Posterior cingulate gyrus (tissue), 11 donors: ENCODE measurements around the gene ARMCX2.
A peak's percentile ranks its signal among the peaks of the same experiment; 100 is the strongest.
"Not testable (repeated sequence)": the region's sequence is repeated elsewhere in the genome, so short reads cannot be mapped to it uniquely, and the experiment has no call there.

Experiments used
- DNase-seq, 10 donors: peaks; one replicate each; pipeline versions ENCODE4 v3.0.0 to v3.0.0-alpha.2; 2020 to 2021; ENCODE audit warnings: mixed read lengths in 3 of 10
- intact Hi-C: fragments of 100-400 bp; cut with DNase I; formaldehyde crosslinking; loops from one replicate; pipeline ENCODE4 v1.15.1; 2023

Gene ARMCX2

DNA sequence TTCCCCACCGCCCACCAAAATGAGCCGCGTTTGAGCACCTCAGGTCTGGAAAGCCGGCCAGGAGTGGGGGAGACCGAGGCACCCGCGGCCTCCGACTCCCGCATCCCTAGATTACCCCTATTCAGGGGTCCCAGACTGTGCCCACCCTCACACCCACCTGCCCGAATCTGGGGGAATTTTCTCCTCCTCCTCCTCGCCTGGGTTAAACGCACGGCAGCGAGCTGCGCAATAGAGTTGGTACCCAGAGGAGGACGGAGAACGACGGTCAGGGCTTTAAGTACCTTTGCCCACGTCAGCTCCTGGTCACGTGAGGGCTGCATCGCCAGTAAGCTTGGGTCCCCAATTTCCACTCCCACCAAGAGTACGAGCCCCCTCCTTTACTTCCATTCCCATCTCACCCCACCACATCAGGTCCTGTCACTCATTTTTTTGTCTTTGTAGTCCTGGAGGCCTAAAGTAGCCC, at the start of gene ARMCX2:
Gene ARMCX2, minus strand, starts transcription at position 250 of the 463 bp plus-strand sequence. CDS start 2,262 bp downstream, outside the sequence.
- DNase-seq = peak; percentile 59 to 96 (median 70)
- intact Hi-C loops = no loop called here

DNA sequence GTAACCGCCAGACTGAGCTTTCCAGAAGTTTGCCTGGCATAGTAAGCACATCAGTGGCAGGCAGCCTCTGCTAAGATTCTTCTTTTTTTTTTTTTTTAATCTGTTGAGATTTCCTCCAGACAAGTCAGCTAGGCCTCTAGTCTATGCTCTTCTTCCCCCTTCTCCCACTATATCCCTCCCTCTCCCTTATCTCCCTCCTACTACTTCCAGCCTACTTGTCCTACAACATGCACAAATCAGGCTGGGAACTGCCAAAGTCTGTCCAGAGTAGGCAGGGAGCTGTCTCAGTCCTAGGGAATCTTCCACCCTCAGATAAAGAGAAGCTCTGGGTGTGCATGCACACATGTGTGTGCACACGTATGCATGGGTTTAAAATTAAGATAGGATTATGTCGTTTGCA, 49.7 kb upstream of the ARMCX2 start:
- intact Hi-C loops = no loop called here
- DNase-seq = no peak

DNA sequence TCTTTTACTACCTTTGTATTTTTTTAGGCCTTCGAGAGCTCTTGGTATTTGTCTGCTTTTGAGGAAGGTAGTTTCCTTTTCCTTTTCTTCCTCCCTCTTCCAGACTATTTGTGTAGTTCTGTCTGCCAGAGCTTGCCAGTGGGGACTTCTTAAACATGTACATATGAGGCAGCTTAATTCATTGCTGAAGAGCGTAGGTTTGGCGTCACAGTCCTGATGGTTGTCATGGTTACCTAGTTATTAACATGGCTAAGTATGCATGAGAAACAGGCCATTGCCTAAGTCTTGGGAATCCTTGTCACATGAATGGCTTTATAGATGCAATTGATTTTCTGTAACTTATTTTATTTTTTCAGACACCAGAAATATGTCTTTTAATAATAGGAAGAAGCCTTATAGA, 48.5 kb upstream of the ARMCX2 start:
- intact Hi-C loops = no loop called here

DNA sequence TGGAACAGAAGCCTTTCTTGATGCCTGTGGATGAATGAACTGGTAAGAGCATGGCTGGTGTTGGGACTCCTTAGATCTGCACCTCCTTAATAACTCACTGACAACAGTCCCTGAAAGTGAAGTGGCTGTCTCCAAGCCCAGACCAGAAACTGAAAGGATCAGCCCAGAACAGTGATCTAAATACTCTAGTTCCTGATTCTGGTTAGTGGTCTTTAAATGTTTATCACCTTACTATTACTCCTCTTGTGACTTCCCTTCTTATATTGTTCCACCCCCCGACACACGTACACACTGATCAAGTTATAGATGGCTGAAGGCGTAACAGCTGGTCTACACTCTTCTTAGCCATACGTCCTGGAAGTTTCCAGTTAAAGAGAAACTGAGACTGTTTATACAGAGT, 33.8 kb upstream of the ARMCX2 start:
- intact Hi-C loops = no loop called here
- DNase-seq = no peak

More for the DNA sequence above, 48.5 kb upstream of the ARMCX2 start:
- no peak for DNase-seq

DNA sequence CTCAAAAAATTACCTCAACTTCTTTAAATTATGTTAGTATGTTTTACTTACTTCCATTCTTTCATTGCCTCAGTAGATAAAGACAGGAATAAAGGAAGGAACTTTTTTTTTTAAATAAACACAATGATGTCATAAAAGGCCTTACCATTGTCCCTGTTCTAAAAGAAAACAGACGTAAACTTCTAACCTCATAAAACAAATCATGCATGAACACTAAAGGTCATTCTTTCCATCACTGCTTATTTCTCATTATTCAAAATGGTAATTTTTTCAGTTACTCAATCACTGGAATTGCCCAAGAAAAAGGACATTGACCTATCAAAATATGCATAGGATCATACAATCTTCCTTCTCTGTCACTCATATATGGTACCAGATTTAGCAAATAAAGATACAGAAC, 32.2 kb upstream of the ARMCX2 start:
- intact Hi-C loops = no loop called here
- no peak for DNase-seq

DNA sequence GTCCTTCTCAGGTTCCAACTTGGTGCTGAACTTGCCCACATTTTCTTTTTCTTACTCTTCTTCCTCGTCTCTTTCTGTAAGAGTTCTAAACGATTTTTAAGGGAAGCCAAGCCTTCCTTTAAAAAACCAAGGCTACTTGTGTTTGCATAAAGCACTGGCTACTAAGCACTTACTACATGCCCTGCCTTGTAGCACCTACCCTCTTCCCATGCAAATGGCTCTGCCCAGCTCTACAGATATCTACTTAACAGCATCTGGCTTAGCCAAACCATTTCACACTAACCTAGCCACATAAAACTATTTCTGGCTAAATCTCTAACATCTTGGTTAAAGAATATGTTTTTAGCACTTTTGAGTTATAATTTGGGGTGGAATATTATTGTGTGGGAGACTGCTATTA, 26.9 kb upstream of the ARMCX2 start:
- intact Hi-C loops = no loop called here
- DNase-seq = no peak

DNA sequence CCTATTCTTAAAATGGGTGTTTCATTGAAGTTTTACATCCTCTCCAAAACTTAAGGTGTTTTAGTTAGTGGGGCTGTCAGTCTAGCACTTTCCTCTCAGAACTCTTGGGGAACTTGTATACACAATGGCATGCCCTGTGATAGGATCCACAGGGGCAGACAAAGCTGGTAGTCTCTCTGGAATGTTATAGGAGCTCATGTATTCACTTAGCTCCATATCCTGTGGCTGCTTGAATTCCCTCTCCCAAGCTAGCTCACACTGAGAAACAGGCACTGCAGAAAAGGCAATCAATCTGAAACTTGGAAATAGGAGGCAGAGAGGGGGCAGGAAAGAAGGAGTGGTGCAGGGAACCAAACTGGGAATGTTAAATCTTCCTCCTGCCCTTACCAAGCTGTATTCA, 26.3 kb upstream of the ARMCX2 start:
- intact Hi-C loops = no loop called here
- no peak for DNase-seq

DNA sequence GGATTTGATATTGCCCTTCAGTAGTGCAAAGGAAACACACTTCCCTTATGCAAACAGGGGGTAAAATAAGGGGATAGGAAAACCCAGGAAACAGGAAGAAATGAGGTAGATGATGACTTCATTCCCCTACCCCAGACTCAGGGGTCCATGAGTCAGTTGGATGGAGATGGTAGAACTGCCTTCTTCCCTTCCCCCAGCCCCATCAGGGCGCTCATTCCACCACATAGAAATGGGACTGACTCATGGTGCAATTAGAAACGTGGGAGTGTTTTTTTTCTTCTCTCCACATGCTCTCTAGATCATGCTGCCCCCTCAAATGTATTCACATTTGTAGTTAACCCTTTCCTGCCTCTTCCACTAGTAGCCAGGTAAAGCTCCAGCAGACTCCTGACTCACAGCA, 23.1 kb upstream of the ARMCX2 start:
- intact Hi-C loops = no loop called here
- no peak for DNase-seq

DNA sequence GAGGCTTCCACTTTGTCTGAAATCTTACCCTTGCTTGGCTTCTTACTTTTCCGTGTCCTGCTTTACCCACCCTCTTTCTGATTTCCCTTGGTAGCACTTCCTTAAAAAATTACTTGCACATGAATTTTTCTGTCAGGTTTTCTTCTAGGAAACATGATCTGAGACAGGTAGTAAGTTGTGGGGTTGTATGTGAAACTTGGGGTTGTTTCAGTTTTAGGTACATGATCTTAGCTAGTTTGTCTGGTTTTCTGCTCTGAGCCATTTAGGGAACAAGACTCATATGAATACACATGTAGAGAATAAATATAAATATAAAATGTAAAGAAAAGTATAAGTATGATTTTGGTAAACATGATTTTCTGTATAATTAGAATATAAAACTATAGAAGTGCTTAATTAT, 17.4 kb upstream of the ARMCX2 start:
- intact Hi-C loops = no loop called here

DNA sequence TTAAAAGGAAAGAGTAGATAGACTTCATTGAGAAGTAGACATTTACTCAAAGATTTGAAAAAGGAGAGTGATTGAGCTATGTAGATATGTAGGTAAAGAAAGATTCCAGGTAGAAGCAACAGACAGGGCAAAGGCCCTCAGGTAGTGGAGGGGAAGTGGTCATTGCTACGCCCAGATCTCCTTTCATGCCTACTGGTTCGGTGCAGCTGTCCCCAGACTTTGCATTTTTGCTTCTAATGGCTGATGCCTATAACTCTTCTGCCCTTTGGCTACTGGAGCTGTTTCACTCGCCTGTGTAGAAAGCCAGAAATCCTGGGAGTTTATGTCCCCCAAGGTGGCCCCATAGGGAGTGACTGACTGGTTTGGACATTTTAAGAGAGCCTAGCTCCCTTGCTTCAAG, 16.9 kb upstream of the ARMCX2 start:
- intact Hi-C loops = no loop called here
- no peak for DNase-seq

More for the DNA sequence above, 17.4 kb upstream of the ARMCX2 start:
- no peak for DNase-seq

DNA sequence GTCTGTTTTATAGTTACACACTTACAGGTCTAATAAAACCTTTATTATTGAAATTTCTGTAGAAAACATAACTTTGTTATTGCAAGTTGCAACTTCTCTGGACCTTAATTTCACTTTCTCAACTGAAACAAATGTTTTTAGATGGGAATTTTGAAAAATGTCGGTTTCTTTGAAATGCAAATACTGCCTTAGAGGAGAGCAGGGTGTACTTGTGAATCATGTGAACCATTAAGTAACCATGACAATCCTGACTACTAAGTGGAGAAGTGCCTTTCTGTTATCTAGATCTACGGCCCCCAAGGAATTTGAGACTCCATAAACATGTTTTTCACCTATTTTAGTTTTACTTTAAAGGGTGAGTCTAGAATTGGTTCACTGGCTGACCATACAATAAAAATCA, 8.5 kb upstream of the ARMCX2 start:
- DNase-seq = no peak
- intact Hi-C loops = no loop called here

DNA sequence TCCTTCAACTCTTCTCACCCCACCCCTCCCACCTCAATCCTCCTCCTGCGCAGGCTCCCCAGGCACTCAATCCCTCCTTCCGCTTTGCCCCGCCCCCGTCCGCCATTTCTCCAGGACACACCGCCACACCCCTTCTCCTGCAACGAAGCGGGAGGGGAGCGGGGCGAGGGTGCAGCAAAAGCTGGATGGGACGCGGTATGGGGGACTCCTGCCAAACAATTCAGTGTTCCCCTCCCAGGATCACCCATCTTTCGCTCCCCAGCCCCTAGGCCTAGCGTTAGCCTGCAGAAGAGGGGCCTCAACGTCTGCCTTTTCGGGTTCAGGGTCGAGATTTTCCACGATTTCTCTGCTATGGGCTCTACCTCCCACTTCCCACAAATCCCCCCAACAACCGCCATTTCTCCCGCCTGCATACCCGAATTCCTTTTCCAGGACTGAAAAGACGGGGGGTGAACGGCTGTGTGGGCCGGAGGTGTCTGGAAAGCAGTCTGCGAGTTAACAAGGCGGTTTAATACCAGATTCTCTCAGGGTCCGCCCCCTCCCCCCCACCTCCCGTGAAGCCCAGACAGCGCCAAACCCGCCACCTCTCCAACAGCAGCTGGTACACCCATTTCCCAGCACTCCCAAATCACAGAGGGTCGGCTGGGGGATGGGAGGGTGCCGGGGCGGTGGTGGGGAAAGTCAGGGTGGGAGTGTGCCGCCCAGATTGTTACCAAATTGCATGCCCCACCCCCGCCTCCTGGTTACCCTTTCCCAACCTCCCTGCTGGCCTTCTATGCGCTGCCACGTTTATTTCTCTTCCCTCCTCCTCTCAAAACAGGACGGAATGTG, 774 bp downstream of the ARMCX2 start:
- DNase-seq = peak; percentile 62 to 95 (median 68)

DNA sequence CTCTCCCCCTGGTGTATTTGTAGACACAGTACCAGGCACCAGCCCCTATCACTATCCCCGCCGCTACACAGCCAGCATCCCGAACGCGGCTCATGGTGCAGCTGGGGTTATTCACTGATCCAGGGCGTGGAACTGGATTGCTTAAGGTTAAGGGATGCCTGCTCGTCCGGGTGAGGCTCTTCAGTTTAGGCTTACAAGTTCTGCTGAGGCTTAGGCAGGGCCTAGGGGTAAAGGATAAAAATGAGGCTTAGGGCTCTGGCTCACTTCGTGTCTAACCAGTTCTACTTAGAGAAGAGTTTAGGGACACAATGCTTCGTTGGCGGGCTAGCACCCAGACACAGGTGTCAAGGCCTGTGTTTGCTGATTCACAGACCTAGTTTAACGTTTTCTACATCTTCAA, 2.2 kb downstream of the ARMCX2 start:
- no peak for DNase-seq
- intact Hi-C loops = no loop called here

More for the DNA sequence above, 774 bp downstream of the ARMCX2 start:
- intact Hi-C loops = no loop called here

DNA sequence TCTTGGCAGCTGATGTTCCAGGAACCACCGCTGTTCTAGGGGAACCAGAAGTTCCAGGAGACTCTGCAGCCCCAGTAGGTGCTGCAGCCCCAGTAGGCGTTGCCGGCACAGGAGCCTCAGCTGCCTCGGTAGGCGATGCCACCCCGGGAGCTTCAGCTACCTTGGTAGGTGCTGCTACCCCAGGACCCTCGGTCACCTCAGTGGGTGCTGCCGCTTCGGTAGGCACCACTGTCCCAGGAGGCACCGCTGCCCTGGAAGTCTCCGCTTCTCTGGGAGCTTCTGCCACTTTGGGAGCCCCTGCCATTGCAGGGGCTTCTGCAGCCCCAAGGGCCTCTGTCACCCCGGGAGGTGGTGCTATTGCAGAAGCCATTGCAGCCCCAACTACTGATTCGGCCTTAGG, 2.8 kb downstream of the ARMCX2 start:
- intact Hi-C loops = no loop called here
- peak in 1 of 10 donors; percentile 63 for DNase-seq

DNA sequence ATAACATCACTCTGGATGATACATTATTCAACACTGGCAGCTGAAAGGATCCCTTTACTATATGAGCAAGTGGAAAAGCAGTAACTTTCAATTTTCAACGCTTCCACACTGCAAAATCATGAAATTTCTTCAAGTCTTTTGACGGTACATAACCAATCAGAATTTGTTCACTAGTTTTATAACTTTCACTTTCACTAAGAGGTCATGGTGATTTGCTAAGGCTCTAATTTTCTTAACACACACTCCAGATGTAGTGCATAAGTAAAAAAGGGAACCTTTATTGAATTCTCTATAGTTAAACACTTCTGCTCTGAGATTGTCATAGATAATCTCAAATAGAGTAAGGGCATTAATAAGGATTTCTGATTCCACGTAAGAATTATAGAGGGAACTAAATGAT, 4.1 kb downstream of the ARMCX2 start:
- no peak for DNase-seq
- intact Hi-C loops = no loop called here

DNA sequence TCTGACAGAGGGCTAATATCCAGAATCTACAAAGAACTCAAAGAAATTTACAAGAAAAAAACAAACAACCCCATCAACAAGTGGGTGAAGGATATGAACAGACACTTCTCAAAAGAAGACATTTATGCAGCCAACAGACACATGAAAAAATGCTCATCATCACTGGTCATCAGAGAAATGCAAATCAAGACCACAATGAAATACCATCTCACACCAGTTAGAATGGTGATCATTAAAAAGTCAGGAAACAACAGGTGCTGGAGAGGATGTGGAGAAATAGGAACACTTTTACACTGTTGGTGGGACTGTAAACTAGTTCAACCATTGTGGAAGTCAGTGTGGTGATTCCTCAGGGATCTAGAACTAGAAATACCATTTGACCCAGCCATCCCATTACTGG, 11.9 kb downstream of the ARMCX2 start:
- DNase-seq, intact Hi-C loops: not testable (repeated sequence)

DNA sequence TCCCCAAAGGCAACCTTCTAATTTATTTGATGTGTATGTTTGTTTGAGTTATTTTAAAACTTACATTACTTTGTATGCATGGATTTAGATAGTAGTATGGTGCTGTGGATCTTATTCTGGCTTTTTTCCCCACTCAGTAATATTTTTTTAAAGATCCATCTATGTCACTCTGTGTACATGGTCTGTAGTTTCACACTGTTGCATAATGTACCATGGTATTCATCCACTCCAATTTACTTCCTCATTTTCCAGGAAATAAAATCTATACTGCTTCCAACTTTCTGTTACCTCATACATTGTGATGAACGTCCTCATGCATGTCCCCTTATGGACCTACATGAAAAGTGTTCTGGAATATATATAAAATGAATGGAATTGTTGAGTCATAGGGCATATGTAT, 17.6 kb downstream of the ARMCX2 start:
- DNase-seq = no peak

DNA sequence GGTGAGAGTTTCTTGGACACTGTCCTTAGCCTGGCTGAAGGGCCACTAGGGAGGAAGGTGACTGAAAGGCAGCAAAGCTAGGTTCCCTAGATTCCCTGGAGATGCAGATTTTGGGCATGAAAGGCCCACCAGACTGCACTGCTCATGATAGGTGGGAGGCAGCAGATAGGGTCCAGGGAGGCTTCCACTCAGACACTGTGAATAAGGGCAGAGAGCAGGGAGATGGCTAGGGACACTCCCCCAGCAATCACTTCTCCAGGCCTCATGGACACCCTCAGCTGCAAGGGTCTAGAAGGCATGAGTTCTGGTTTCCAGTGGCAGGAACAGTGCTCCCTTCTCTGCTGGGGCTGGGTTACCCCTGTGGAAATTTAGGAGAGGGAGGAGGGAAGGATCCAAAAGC, 20.1 kb downstream of the ARMCX2 start:
- DNase-seq = no peak
- intact Hi-C loops = no loop called here

More for the DNA sequence above, 17.6 kb downstream of the ARMCX2 start:
- intact Hi-C loops = no loop called here

DNA sequence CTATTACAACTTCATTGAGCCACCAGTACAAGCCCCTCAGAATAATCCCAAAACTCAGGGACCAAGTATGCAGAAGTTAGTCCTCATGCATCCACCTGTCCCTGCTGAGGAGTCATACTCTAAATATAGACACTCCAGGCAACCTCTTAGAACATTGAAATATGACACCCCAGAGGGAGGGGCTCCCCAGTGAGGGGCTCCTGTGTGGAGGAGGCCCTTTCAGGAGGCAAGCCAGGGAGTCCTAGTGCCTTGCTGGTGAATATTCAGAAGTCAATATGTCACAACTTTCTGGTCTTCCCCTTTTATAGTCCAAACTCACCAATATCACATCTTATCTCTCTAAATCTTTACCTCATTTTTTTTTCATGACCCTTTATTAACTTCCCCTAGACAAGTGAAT, 40.3 kb downstream of the ARMCX2 start:
- DNase-seq = no peak
- intact Hi-C loops = no loop called here

DNA sequence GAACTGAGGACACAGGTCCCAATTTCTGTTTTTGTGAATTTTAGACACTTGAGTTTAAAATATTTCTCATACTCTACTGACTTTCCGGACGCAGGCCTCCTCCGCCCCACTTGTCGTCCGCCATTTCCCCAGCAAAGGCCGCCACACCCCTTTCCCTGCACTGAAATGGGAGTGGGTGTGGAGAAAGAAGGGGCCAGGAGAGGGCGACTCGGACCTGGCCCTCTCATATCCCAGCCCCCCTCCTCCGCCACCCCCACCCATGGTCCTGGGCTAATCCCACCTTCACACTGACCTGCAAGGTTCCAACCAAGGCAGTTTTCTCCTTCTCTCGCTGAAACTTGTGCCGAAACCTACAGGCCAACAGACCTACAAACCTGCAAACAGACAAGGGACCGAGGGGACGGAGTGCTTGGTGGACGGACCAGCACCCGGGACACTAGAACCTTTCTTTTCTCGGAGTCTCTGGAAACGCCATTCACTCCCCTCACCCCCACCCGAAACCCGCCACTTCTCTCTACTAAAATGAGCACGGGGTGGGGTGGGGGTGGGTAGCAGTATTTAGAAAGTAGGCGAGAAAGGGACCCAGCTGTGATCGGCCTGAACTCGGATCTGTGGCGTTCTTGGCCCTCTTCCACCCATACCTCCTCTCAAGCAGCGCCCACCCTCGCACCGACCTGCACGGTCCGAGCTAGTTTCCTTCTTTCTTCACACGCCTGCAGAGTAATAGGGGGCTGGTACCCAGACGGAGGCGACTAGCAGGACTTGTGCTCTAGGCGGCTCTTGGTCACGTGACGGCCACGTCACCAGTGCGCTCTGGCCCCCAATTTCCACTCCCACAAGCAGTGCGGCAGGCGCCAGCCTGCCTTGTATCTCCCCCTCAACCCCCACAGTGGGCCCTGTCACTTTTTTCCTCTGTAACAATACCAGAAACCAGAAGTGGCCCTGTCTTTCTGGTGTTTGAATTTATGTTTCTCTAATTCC, 42.1 kb downstream of the ARMCX2 start, which contains the start of gene ARMCX6:
Gene ARMCX6, minus strand, starts transcription at position 790 of the 981 bp plus-strand sequence. CDS start 1,380 bp downstream, outside the sequence.
- peak; percentile 57 to 96 (median 77) for DNase-seq
- intact Hi-C loops = no loop called here

DNA sequence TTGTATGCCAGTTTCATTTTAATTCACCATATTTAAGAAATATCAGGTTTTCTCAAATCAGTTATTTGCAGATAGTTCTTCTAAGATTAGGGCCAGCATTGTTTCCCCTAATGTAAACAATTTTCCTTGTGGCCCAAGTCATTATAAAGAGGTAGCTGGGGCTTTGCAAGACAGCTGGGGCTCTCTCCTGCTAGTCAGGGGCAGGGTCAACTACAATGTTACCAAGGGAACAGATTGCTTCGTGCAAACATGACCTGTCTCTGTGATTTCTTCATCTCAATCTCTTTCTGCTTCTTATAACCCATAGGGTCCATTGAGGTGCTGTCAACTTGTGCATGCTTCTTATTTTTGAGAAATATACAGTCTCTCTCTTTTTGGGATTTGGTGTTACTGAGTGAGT, 53.9 kb downstream of the ARMCX2 start:
- no peak for DNase-seq
- intact Hi-C loops = no loop called here
